Osteocyte (in vitro differentiated cells): ENCODE measurements around the gene BLOC1S5. TPM values are rescaled to one million over a fixed set of nuclear protein-coding genes. Genes with fewer than 3 reads are reported as not detected.

Source experiments
- DNase-seq: peaks from one replicate; pipeline ENCODE4 v3.0.0; 2021; ENCODE audit warnings: mixed read lengths; ENCODE audit not compliant: unreplicated experiment; ENCODE audit errors: extremely low spot score
- H3K27ac Mint-ChIP-seq: one replicate; pipeline ENCODE4 v1.8.0; 2021; ENCODE audit warnings: mild to moderate bottlenecking, mixed read lengths; ENCODE audit not compliant: unreplicated experiment
- H3K27me3 Mint-ChIP-seq: one replicate; pipeline ENCODE4 v1.8.0; 2021; ENCODE audit warnings: mixed read lengths; ENCODE audit not compliant: unreplicated experiment
- H3K36me3 Mint-ChIP-seq: one replicate; pipeline ENCODE4 v1.8.0; 2021; ENCODE audit warnings: mixed read lengths; ENCODE audit not compliant: unreplicated experiment
- H3K4me1 Mint-ChIP-seq: one replicate; pipeline ENCODE4 v1.8.0; 2021; ENCODE audit warnings: mixed read lengths; ENCODE audit not compliant: unreplicated experiment
- H3K4me3 Mint-ChIP-seq: one replicate; pipeline ENCODE4 v1.8.0; 2021; ENCODE audit warnings: mild to moderate bottlenecking, moderate library complexity, mixed read lengths; ENCODE audit not compliant: unreplicated experiment
- H3K9me3 Mint-ChIP-seq: one replicate; pipeline ENCODE4 v1.8.0; 2021; ENCODE audit warnings: mixed read lengths; ENCODE audit not compliant: unreplicated experiment
- total RNA-seq: library from RNA; stranded (reverse); gene quantifications from 2 replicates; pipeline ENCODE4 v1.2.1, GENCODE V29; 2021
- TF ChIP-seq, protein P1 (sequence below): fragments of 200-600 bp; sonication (generic); IDR thresholded peaks from 2 replicates; pipeline ENCODE4 v1.5.0; 2021; ENCODE audit warnings: antibody characterized with exemption, mild to moderate bottlenecking, moderate library complexity

Gene BLOC1S5
- total RNA-seq, 1 donor from 2014 or later, result 11.0 TPM

DNA sequence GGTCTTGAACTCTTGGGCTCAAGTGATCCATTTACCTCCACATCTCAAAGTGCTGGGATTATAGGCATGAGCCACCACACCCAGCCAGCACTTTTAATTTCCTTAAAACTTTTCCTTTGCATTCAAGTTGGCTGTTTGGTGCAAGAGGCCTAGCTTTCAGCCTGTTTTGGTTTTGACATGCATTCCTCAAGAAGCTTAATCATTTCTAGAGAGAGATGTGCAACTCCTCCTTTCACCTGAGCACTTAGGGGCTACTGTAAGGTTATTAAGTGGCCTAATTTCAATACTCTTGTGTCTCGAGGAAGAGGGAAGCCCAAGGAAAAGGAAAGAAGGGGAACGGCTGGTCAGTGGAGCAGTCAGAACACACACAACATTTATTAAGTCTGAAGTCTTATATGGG, 13.8 kb upstream of the BLOC1S5 start:
- H3K27me3 Mint-ChIP-seq, result no peaks in the 10 kb centered on the region
- H3K4me1 Mint-ChIP-seq, result peaks cover 22% of the 10 kb centered on the region
- no peak for DNase-seq
- H3K9me3 Mint-ChIP-seq, result no peaks in the 10 kb centered on the region
- no peak overlapping the region for H3K4me3 Mint-ChIP-seq
- TF ChIP-seq, protein P1, sequence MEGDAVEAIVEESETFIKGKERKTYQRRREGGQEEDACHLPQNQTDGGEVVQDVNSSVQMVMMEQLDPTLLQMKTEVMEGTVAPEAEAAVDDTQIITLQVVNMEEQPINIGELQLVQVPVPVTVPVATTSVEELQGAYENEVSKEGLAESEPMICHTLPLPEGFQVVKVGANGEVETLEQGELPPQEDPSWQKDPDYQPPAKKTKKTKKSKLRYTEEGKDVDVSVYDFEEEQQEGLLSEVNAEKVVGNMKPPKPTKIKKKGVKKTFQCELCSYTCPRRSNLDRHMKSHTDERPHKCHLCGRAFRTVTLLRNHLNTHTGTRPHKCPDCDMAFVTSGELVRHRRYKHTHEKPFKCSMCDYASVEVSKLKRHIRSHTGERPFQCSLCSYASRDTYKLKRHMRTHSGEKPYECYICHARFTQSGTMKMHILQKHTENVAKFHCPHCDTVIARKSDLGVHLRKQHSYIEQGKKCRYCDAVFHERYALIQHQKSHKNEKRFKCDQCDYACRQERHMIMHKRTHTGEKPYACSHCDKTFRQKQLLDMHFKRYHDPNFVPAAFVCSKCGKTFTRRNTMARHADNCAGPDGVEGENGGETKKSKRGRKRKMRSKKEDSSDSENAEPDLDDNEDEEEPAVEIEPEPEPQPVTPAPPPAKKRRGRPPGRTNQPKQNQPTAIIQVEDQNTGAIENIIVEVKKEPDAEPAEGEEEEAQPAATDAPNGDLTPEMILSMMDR, result no peak
- no peak overlapping the region for H3K27ac Mint-ChIP-seq
- H3K36me3 Mint-ChIP-seq, result peaks cover 6% of the 10 kb centered on the region

- H3K36me3 Mint-ChIP-seq, result peaks cover 6% of the 10 kb centered on the region
- peaks cover 11% of the 10 kb centered on the region for H3K4me1 Mint-ChIP-seq
- H3K27ac Mint-ChIP-seq, result no peak overlapping the region
- no peak for DNase-seq
- H3K9me3 Mint-ChIP-seq, result no peaks in the 10 kb centered on the region
- TF ChIP-seq, protein P1, result no peak
- H3K4me3 Mint-ChIP-seq, result no peak overlapping the region
- no peaks in the 10 kb centered on the region for H3K27me3 Mint-ChIP-seq
These were observed 11.5 kb upstream of the BLOC1S5 start for GRCh38 chr6:8075704-8076103.

DNA sequence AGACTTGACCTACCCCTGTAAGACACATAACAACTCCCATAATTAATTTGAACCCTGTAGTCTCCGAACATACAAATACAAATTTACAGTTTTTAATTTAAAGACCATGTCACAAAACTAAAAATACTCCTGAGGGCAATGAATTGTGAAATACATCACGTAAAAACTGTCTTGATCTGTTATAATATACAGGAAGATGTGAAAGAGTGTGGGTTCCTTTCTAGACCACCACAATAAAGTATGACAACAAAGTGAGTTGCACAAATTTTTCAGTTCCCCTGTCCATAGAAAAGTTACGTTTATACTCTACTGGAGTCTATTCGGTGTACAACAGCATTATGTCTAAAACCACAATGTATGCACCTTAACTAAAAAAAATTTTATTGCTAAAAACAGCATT, 11.0 kb upstream of the BLOC1S5 start:
- no peaks in the 10 kb centered on the region for H3K9me3 Mint-ChIP-seq
- DNase-seq, result no peak
- H3K4me1 Mint-ChIP-seq, result peaks cover 6% of the 10 kb centered on the region
- no peak overlapping the region for H3K27ac Mint-ChIP-seq
- H3K36me3 Mint-ChIP-seq, result peaks cover 6% of the 10 kb centered on the region
- H3K4me3 Mint-ChIP-seq, result no peak overlapping the region
- H3K27me3 Mint-ChIP-seq, result no peaks in the 10 kb centered on the region
- TF ChIP-seq, protein P1, result no peak

- Mint-ChIP-seq H3K4me1 (no peaks in the 10 kb centered on the region), H3K4me3 (no peak overlapping the region), H3K27ac (no peak overlapping the region), H3K27me3 (no peaks in the 10 kb centered on the region), H3K9me3 (no peaks in the 10 kb centered on the region), H3K36me3 (peaks cover 3% of the 10 kb centered on the region)
- DNase-seq, result no peak
- TF ChIP-seq, protein P1, result no peak
These were observed 10.0 kb upstream of the BLOC1S5 start for GRCh38 chr6:8074213-8074612.

- no peak overlapping the region for H3K4me3 Mint-ChIP-seq
- TF ChIP-seq, protein P1, result no peak
- peaks cover 3% of the 10 kb centered on the region for H3K36me3 Mint-ChIP-seq
- H3K27ac Mint-ChIP-seq, result no peak overlapping the region
- H3K4me1 Mint-ChIP-seq, result no peaks in the 10 kb centered on the region
- H3K9me3 Mint-ChIP-seq, result no peaks in the 10 kb centered on the region
- no peak for DNase-seq
- no peaks in the 10 kb centered on the region for H3K27me3 Mint-ChIP-seq
These were observed 9.6 kb upstream of the BLOC1S5 start for GRCh38 chr6:8073758-8074157.
